DND-41 (cell line): ENCODE data around the gene CGB5.
"Not testable (repeated sequence)": the region's sequence is repeated elsewhere in the genome, so short reads cannot be mapped to it uniquely, and the experiment has no call there.

Experiments used
- CTCF ChIP-seq: IDR thresholded peaks from 2 replicates; pipeline ENCODE4 v1.5.1; 2012; ENCODE audit warnings: borderline replicate concordance, low read length, moderate library complexity, mild to moderate bottlenecking; ENCODE audit not compliant: poor library complexity, severe bottlenecking; ENCODE audit errors: extremely low read depth
- EZH2 ChIP-seq: IDR thresholded peaks from 3 replicates; pipeline ENCODE4 v1.6.1; 2012; ENCODE audit warnings: borderline replicate concordance, low read depth, mild to moderate bottlenecking, moderate library complexity, low read length, inconsistent platforms; ENCODE audit not compliant: severe bottlenecking

- not testable (repeated sequence) for TF ChIP-seq CTCF, EZH2
Observed at GRCh38 chr19:49028686-49029085, 15.0 kb upstream of the CGB5 start.
